Ectodermal cell (in vitro differentiated cells): ENCODE results near the gene MAGED1.
"Not testable (repeated sequence)": the region's sequence is repeated elsewhere in the genome, so short reads cannot be mapped to it uniquely, and the experiment has no call there.

Experiments
- H3K27ac ChIP-seq: 2 replicates; pipeline ENCODE4 v1.7.0; 2013; ENCODE audit warnings: mild to moderate bottlenecking, low read depth, low read length; ENCODE audit not compliant: insufficient read depth, poor library complexity, severe bottlenecking
- H3K27me3 ChIP-seq: 2 replicates; pipeline ENCODE4 v1.7.0; 2013; ENCODE audit warnings: mild to moderate bottlenecking, low read length; ENCODE audit not compliant: insufficient read depth, control insufficient read depth, poor library complexity, severe bottlenecking
- H3K36me3 ChIP-seq: one replicate; pipeline ENCODE4 v1.7.0; 2013; ENCODE audit warnings: low read length; ENCODE audit not compliant: control insufficient read depth, insufficient read depth
- H3K4me1 ChIP-seq: one replicate; pipeline ENCODE4 v1.7.0; 2013; ENCODE audit warnings: low read length; ENCODE audit not compliant: control insufficient read depth, insufficient read depth
- H3K4me3 ChIP-seq: 2 replicates; pipeline ENCODE4 v1.7.0; 2013; ENCODE audit warnings: low read depth, low read length, control low read depth; ENCODE audit not compliant: insufficient read depth
- H3K9me3 ChIP-seq: 2 replicates; pipeline ENCODE4 v1.7.0; 2013; ENCODE audit warnings: mild to moderate bottlenecking, low read length, moderate library complexity; ENCODE audit not compliant: control insufficient read depth
- WGBS, 2 experiments: methylation state at CpG; one replicate each; pipeline ENCODE4 v1.1.7; 2013; ENCODE audit warnings: missing lambda C conversion rate in 2 of 2; 5-methylcytosine and 5-hydroxymethylcytosine counted together

The MAGED1 gene

GRCh38 chrX:51893931-51894696 is 691 bp downstream of the MAGED1 start:
- H3K27ac ChIP-seq = peak overlapping the region; percentile 77
- no peaks in the 10 kb centered on the region for H3K9me3 ChIP-seq
- H3K4me1 ChIP-seq = peaks cover 21% of the 10 kb centered on the region
- no peaks in the 10 kb centered on the region for H3K27me3 ChIP-seq
- WGBS, 2 experiments = 0% methylated on average over 29 to 32 of the region's 32 CpGs
- peak overlapping the region; percentile 63 for H3K4me3 ChIP-seq
- peaks cover 21% of the 10 kb centered on the region for H3K36me3 ChIP-seq

GRCh38 chrX:51894697-51895336 is 1.4 kb downstream of the MAGED1 start:
- 5 to 7% methylated on average over 23 to 25 of the region's 25 CpGs for WGBS, 2 experiments
- peak overlapping the region; percentile 50 for H3K27ac ChIP-seq

GRCh38 chrX:51896626-51897025 is 3.2 kb downstream of the MAGED1 start:
- H3K36me3 ChIP-seq = peaks cover 27% of the 10 kb centered on the region

More at GRCh38 chrX:51894697-51895336, 1.4 kb downstream of the MAGED1 start:
- Histone ChIP-seq H3K36me3 (peaks cover 21% of the 10 kb centered on the region), H3K9me3 (no peaks in the 10 kb centered on the region), H3K4me3 (peak overlapping the region; percentile 63), H3K4me1 (peaks cover 21% of the 10 kb centered on the region), H3K27me3 (no peaks in the 10 kb centered on the region)

GRCh38 chrX:51899741-51900140 is 6.3 kb downstream of the MAGED1 start:
- H3K9me3 ChIP-seq = no peaks in the 10 kb centered on the region
- peaks cover 11% of the 10 kb centered on the region for H3K4me1 ChIP-seq
- 96 to 100% methylated on average over 2 of the region's 2 CpGs for WGBS, 2 experiments
- H3K4me3 ChIP-seq = no peak overlapping the region
- H3K36me3 ChIP-seq = peaks cover 31% of the 10 kb centered on the region
- no peaks in the 10 kb centered on the region for H3K27me3 ChIP-seq
- H3K27ac ChIP-seq = no peak overlapping the region

More at GRCh38 chrX:51896626-51897025, 3.2 kb downstream of the MAGED1 start:
- Histone ChIP-seq H3K27me3 (no peaks in the 10 kb centered on the region), H3K4me1 (peaks cover 21% of the 10 kb centered on the region), H3K9me3 (no peaks in the 10 kb centered on the region), H3K27ac (no peak overlapping the region), H3K4me3 (no peak overlapping the region)
- 93 to 95% methylated on average over 12 of the region's 12 CpGs for WGBS, 2 experiments

GRCh38 chrX:51902510-51903050 is 9.2 kb downstream of the MAGED1 start:
- Histone ChIP-seq H3K27me3 (no peaks in the 10 kb centered on the region), H3K36me3 (peaks cover 16% of the 10 kb centered on the region), H3K27ac (no peak overlapping the region), H3K9me3 (no peaks in the 10 kb centered on the region), H3K4me3 (no peak overlapping the region), H3K4me1 (no peaks in the 10 kb centered on the region)
- 96 to 99% methylated on average over 4 to 5 of the region's 5 CpGs for WGBS, 2 experiments

GRCh38 chrX:51905152-51905551 is 11.7 kb downstream of the MAGED1 start:
- not testable (repeated sequence) for H3K36me3 ChIP-seq, H3K4me3 ChIP-seq, H3K27me3 ChIP-seq, H3K9me3 ChIP-seq, H3K27ac ChIP-seq, H3K4me1 ChIP-seq
- 87 to 96% methylated on average over 3 of the region's 3 CpGs for WGBS, 2 experiments

GRCh38 chrX:51905711-51906110 is 12.3 kb downstream of the MAGED1 start:
- Histone ChIP-seq H3K4me1 (no peaks in the 10 kb centered on the region), H3K9me3 (no peaks in the 10 kb centered on the region), H3K27me3 (no peaks in the 10 kb centered on the region), H3K27ac (no peak overlapping the region), H3K4me3 (no peak overlapping the region), H3K36me3 (peaks cover 9% of the 10 kb centered on the region)
- WGBS, 2 experiments = 97 to 98% methylated on average over 3 of the region's 3 CpGs

GRCh38 chrX:51917604-51918003 is 24.2 kb downstream of the MAGED1 start:
- H3K27ac ChIP-seq = no peak overlapping the region
- no peak overlapping the region for H3K4me3 ChIP-seq
- H3K27me3 ChIP-seq = no peaks in the 10 kb centered on the region
- H3K36me3 ChIP-seq = no peaks in the 10 kb centered on the region
- H3K4me1 ChIP-seq = no peaks in the 10 kb centered on the region
- no peaks in the 10 kb centered on the region for H3K9me3 ChIP-seq
- 88 to 96% methylated on average over 2 of the region's 2 CpGs for WGBS, 2 experiments

- no peaks in the 10 kb centered on the region for H3K27me3 ChIP-seq
- H3K9me3 ChIP-seq = no peaks in the 10 kb centered on the region
- H3K36me3 ChIP-seq = no peaks in the 10 kb centered on the region
- H3K27ac ChIP-seq = no peak overlapping the region
- WGBS, 2 experiments = 25 to 80% methylated on average over 1 of the region's 1 CpG
- no peak overlapping the region for H3K4me3 ChIP-seq
- no peaks in the 10 kb centered on the region for H3K4me1 ChIP-seq
Measured at GRCh38 chrX:51922561-51922960, 29.1 kb downstream of the MAGED1 start.

- no peaks in the 10 kb centered on the region for H3K36me3 ChIP-seq
- no peak overlapping the region for H3K27ac ChIP-seq
- H3K9me3 ChIP-seq = no peaks in the 10 kb centered on the region
- no peaks in the 10 kb centered on the region for H3K4me1 ChIP-seq
- WGBS, 2 experiments = 89 to 90% methylated on average over 3 of the region's 3 CpGs
- H3K4me3 ChIP-seq = no peak overlapping the region
- no peaks in the 10 kb centered on the region for H3K27me3 ChIP-seq
Measured at GRCh38 chrX:51931566-51932150, 38.2 kb downstream of the MAGED1 start.
